AG04450 (cell line): ENCODE results near the gene NCBP3. TPM values are rescaled to one million over a fixed set of nuclear protein-coding genes. Genes with fewer than 3 reads are reported as not detected.
"Not testable (repeated sequence)": the region's sequence is repeated elsewhere in the genome, so short reads cannot be mapped to it uniquely, and the experiment has no call there.

Experiments used
- CTCF ChIA-PET: fragments of 300-600, 350-600 bp; formaldehyde crosslinking; extraction: SDS; loops from one replicate; lab custom pipeline; 2022; ENCODE audit warnings: antibody characterized with exemption, inconsistent platforms; lab: Charles Lee
- POLR2A ChIA-PET: fragments of 350-600 bp; formaldehyde crosslinking; extraction: SDS; loops from one replicate; lab custom pipeline; 2021; ENCODE audit warnings: antibody characterized with exemption, inconsistent platforms; lab: Yijun Ruan, JAX
- DNase-seq: peaks from one replicate; pipeline ENCODE4 v3.0.0-alpha.2; 2011; ENCODE audit warnings: low read depth, low spot score
- H3K27ac ChIP-seq: one replicate; pipeline ENCODE4 v1.5.1; 2012; ENCODE audit warnings: low read depth, low read length, control low read depth
- H3K27me3 ChIP-seq: one replicate; pipeline ENCODE4 v1.6.0; 2012; ENCODE audit warnings: low read length; ENCODE audit not compliant: control insufficient read depth, insufficient read depth
- H3K4me3 ChIP-seq: 2 replicates; pipeline ENCODE4 v1.5.1; 2011; ENCODE audit warnings: mild to moderate bottlenecking, low read depth, low read length, control low read depth
- H3K9me3 ChIP-seq: 2 replicates; pipeline ENCODE4 v1.5.1; 2012; ENCODE audit warnings: low read length; ENCODE audit not compliant: control insufficient read depth, insufficient read depth
- CTCF ChIP-seq: IDR thresholded peaks from 2 replicates; pipeline ENCODE4 v1.5.1; 2011; ENCODE audit warnings: low read depth, low read length, control low read depth, inconsistent platforms
- polyA plus RNA-seq: library from polyadenylated mRNA; depleted of rRNA; stranded (reverse); fragments of >200 nt; gene quantifications from 2 replicates; pipeline ENCODE4 v1.2.3, GENCODE V29; 2011

NCBP3 gene
- polyA plus RNA-seq, 1 experiment = 28.5 TPM

GRCh38 chr17:3861761-3862681, 16.0 kb upstream of the NCBP3 start:
- H3K27me3 ChIP-seq = no peaks in the 10 kb centered on the region
- CTCF ChIA-PET = interaction anchor here (2.5 to 7.3 kb wide), 2 partner anchors 16 to 127 kb away, joined by 10 to 51 read pairs; partner anchors contain the start of gene NCBP3
- no peaks in the 10 kb centered on the region for H3K9me3 ChIP-seq
- DNase-seq = no peak
- H3K4me3 ChIP-seq = no peak overlapping the region
- POLR2A ChIA-PET = no interaction called here
- TF ChIP-seq CTCF = no peak
- H3K27ac ChIP-seq = no peak overlapping the region

- CTCF ChIA-PET = interaction anchor here (7.3 kb wide), 1 partner anchor 16 kb away, joined by 51 read pairs; the partner anchor contains the start of gene NCBP3
- no peak for DNase-seq
- Histone ChIP-seq H3K27me3 (no peaks in the 10 kb centered on the region), H3K27ac (no peak overlapping the region), H3K4me3 (no peak overlapping the region), H3K9me3 (no peaks in the 10 kb centered on the region)
- POLR2A ChIA-PET = no interaction called here
- no peak for TF ChIP-seq CTCF
These were observed 15.1 kb upstream of the NCBP3 start for GRCh38 chr17:3860939-3861700.

- CTCF ChIA-PET = interaction anchor here (7.3 kb wide), 1 partner anchor 14 kb away, joined by 51 read pairs; the partner anchor contains the start of gene NCBP3
These were observed 13.9 kb upstream of the NCBP3 start for GRCh38 chr17:3859940-3860339.

GRCh38 chr17:3857261-3858105, 11.4 kb upstream of the NCBP3 start:
- POLR2A ChIA-PET = no interaction called here
- no peak for DNase-seq
- Histone ChIP-seq H3K27me3 (no peaks in the 10 kb centered on the region), H3K27ac (no peak overlapping the region), H3K4me3 (no peak overlapping the region), H3K9me3 (no peaks in the 10 kb centered on the region)
- CTCF ChIA-PET = interaction anchor here (0.6 to 7.3 kb wide), 4 partner anchors 12 to 30 kb away, joined by 3 to 51 read pairs (median 3); partner anchors contain the start of gene NCBP3
- TF ChIP-seq CTCF = no peak

More at GRCh38 chr17:3859940-3860339, 13.9 kb upstream of the NCBP3 start:
- no peak for DNase-seq
- Histone ChIP-seq H3K27ac (no peak overlapping the region), H3K9me3 (no peaks in the 10 kb centered on the region), H3K4me3 (no peak overlapping the region), H3K27me3 (no peaks in the 10 kb centered on the region)
- no peak for TF ChIP-seq CTCF
- POLR2A ChIA-PET = no interaction called here

GRCh38 chr17:3854204-3854603, 8.2 kb upstream of the NCBP3 start:
- not testable (repeated sequence) for H3K4me3 ChIP-seq

More at GRCh38 chr17:3854204-3854603, 8.2 kb upstream of the NCBP3 start:
- ChIA-PET CTCF (interaction anchor here (7.3 kb wide), 1 partner anchor 9 kb away, joined by 51 read pairs; the partner anchor contains the start of gene NCBP3), POLR2A (interaction anchor here (0.7 kb wide), 1 partner anchor 94 kb away, joined by 3 read pairs; no protein-coding TSS in a partner anchor)
- DNase-seq, H3K9me3 ChIP-seq, H3K27ac ChIP-seq, H3K27me3 ChIP-seq: not testable (repeated sequence)
